Bronchial epithelial cell (primary cell): ENCODE measurements around the gene PSMA6. TPM values are rescaled to one million over a fixed set of nuclear protein-coding genes. Genes with fewer than 3 reads are reported as not detected.
"Not testable (repeated sequence)": the region's sequence is repeated elsewhere in the genome, so short reads cannot be mapped to it uniquely, and the experiment has no call there.

Experiments used
- DNase-seq: peaks from one replicate; pipeline ENCODE4 v3.0.0-alpha.2; 2010; ENCODE audit warnings: low read depth
- FAIRE-seq: peaks from 2 replicates; lab custom pipeline; 2011; peaks lifted over from hg19 to GRCh38; lab: Jason Lieb, UNC
- H3K27me3 ChIP-seq: 2 replicates; pipeline ENCODE4 v1.5.1; 2011; ENCODE audit warnings: low read length; ENCODE audit not compliant: control insufficient read depth, insufficient read depth
- H3K36me3 ChIP-seq: 2 replicates; pipeline ENCODE4 v1.5.1; 2011; ENCODE audit warnings: low read length; ENCODE audit not compliant: control insufficient read depth, insufficient read depth
- H3K4me3 ChIP-seq: 2 replicates; pipeline ENCODE4 v1.5.1; 2011; ENCODE audit warnings: mild to moderate bottlenecking, low read depth, low read length, control low read depth
- total RNA-seq: library from RNA; depleted of rRNA; stranded (reverse); fragments of >200 nt; gene quantifications from 2 replicates; pipeline ENCODE4 v1.2.1, GENCODE V29; 2014
- TF ChIP-seq, protein P1 (sequence below): IDR thresholded peaks from 2 replicates; pipeline ENCODE4 v1.5.1; 2011; ENCODE audit warnings: mild to moderate bottlenecking, moderate library complexity, low read length, control low read depth, inconsistent platforms; ENCODE audit not compliant: insufficient read depth, severe bottlenecking

PSMA6 gene
- total RNA-seq, 1 donor from 2014 or later = 222 TPM

- Histone ChIP-seq H3K4me3 (no peak overlapping the region), H3K36me3 (peaks cover 1% of the 10 kb centered on the region), H3K27me3 (no peaks in the 10 kb centered on the region)
- TF ChIP-seq, protein P1, sequence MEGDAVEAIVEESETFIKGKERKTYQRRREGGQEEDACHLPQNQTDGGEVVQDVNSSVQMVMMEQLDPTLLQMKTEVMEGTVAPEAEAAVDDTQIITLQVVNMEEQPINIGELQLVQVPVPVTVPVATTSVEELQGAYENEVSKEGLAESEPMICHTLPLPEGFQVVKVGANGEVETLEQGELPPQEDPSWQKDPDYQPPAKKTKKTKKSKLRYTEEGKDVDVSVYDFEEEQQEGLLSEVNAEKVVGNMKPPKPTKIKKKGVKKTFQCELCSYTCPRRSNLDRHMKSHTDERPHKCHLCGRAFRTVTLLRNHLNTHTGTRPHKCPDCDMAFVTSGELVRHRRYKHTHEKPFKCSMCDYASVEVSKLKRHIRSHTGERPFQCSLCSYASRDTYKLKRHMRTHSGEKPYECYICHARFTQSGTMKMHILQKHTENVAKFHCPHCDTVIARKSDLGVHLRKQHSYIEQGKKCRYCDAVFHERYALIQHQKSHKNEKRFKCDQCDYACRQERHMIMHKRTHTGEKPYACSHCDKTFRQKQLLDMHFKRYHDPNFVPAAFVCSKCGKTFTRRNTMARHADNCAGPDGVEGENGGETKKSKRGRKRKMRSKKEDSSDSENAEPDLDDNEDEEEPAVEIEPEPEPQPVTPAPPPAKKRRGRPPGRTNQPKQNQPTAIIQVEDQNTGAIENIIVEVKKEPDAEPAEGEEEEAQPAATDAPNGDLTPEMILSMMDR = no peak
- no peak for DNase-seq
- FAIRE-seq = no peak
These were observed 8.0 kb downstream of the PSMA6 start for GRCh38 chr14:35300228-35300627.

GRCh38 chr14:35301334-35301733, 9.2 kb downstream of the PSMA6 start:
- DNase-seq, H3K36me3 ChIP-seq, FAIRE-seq, H3K27me3 ChIP-seq, H3K4me3 ChIP-seq: not testable (repeated sequence)

DNA sequence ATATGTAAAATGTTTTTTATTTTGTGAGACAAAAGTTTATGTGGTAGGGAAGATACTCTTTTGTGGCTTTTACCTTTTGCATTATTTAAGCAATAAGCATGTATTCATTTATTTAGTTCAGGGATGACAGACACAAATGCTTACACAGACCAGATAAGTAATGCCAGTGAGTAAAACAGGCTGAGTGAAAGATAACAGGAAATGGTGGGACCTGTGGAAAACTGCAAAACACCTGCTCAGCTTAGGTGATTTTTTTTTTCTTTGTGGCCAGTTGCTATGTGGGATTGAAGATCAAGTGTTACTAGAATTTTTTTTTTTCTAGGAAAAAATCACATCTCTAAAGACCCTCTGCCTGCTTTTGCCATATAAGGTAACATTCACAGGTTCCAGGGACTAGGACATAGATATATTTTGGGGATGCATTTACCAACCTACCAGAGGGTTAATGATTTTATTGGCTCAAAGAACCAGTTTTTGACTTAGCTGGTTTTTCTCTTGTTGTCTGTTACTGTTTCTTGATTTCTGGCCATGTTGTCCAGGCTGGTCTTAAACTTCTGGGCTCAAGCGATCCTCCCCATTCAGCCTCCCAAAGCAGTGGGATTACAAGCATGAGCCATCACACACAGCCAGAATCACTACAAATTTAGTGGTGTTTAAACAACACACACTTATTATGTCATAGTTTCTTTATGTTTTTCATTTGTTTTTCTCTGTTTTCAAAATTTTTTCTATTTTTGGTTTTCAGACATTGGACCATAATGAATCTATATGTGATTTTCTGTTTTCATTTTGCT, 9.8 kb downstream of the PSMA6 start:
- FAIRE-seq = no peak
- no peak overlapping the region for H3K4me3 ChIP-seq
- H3K36me3 ChIP-seq = peaks cover 1% of the 10 kb centered on the region
- DNase-seq = no peak
- TF ChIP-seq, protein P1 = no peak
- H3K27me3 ChIP-seq = no peaks in the 10 kb centered on the region

GRCh38 chr14:35303149-35303935, 11.2 kb downstream of the PSMA6 start:
- Histone ChIP-seq H3K36me3 (peaks cover 1% of the 10 kb centered on the region), H3K27me3 (no peaks in the 10 kb centered on the region), H3K4me3 (no peak overlapping the region)
- TF ChIP-seq, protein P1 = no peak
- DNase-seq (no peak), FAIRE-seq (no peak)

DNA sequence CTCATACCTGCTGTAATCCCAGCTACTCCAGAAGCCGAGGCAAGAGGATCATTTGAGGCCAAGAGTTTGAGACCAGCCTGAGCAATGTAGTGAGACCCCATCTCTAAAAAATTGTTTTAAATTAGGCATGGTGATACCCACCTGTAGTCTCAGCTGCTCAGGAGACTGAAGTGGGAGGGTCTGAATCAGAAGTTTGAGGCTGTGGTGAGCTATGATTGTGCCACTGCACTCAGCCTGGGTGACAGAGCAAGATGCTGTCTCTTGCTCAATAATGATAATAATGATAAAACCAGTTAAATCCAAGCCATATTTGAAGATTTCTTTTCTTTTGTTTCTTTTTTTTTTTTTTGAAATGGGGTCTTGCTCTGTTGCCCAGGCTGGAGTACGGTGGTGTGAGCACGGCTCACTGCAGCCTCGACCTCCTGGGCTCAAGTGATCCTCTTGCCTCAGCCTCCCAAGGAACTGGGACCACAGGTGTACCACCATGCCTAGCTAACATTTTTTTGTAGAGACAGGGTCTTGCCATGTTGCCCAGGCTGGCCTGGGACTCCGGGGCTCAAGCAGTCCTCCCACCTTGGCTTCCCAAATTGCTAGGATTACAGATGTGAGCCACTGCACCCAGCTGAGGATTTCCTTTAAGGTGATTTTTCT, 12.8 kb downstream of the PSMA6 start:
- H3K36me3 ChIP-seq = peaks cover 6% of the 10 kb centered on the region
- no peak for DNase-seq
- H3K4me3 ChIP-seq = no peak overlapping the region
- no peaks in the 10 kb centered on the region for H3K27me3 ChIP-seq
- no peak for FAIRE-seq
- TF ChIP-seq, protein P1 = no peak

DNA sequence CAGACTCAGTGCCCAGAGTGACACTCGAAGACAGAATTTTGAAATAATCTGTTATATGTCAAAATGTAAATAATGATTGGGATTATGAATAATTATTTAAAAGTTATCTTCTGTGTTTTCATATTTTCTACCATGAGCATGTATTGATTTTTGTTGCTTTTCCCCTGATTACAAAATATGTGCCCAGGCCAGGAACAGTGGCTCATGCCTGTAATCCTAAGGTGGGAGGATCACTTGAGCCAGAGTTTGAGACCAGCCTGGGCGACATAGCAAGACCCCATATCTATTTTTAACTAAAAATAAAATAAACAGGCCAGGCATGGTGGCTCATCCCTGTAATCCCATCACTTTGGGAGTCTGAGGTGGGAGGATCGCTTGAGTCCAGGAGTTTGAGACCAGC, 13.5 kb downstream of the PSMA6 start:
- DNase-seq = no peak
- H3K27me3 ChIP-seq = no peaks in the 10 kb centered on the region
- peaks cover 11% of the 10 kb centered on the region for H3K36me3 ChIP-seq
- no peak for FAIRE-seq
- TF ChIP-seq, protein P1 = no peak
- no peak overlapping the region for H3K4me3 ChIP-seq
